H9 (cell line): ENCODE data around the gene SCYL3. TPM values are rescaled to one million over a fixed set of nuclear protein-coding genes. Genes with fewer than 3 reads are reported as not detected.

Experiments used
- DNase-seq: peaks from one replicate; pipeline ENCODE4 v3.0.0-alpha.2; 2017
- H2AFZ ChIP-seq: one replicate; pipeline ENCODE4 v1.6.1; 2013; ENCODE audit warnings: mild to moderate bottlenecking, low read length, control low read depth, moderate library complexity
- H2AK5ac ChIP-seq: 2 replicates; pipeline ENCODE4 v1.6.1; 2013; ENCODE audit warnings: low read length, control low read depth, mixed read lengths; ENCODE audit not compliant: insufficient read length
- H2BK120ac ChIP-seq: one replicate; pipeline ENCODE4 v1.6.1; 2013; ENCODE audit warnings: low read depth, mild to moderate bottlenecking, low read length, control low read depth, inconsistent platforms; ENCODE audit not compliant: poor library complexity, severe bottlenecking
- H2BK12ac ChIP-seq: 2 replicates; pipeline ENCODE4 v1.6.1; 2013; ENCODE audit warnings: low read length, control low read depth, mixed read lengths, low read depth; ENCODE audit not compliant: insufficient read length
- H2BK15ac ChIP-seq: 2 replicates; pipeline ENCODE4 v1.6.1; 2013; ENCODE audit warnings: low read depth, low read length, control low read depth
- H2BK20ac ChIP-seq: one replicate; pipeline ENCODE4 v1.6.1; 2013; ENCODE audit warnings: low read depth, mild to moderate bottlenecking, low read length, control low read depth, inconsistent platforms; ENCODE audit not compliant: poor library complexity, severe bottlenecking
- H2BK5ac ChIP-seq: 2 replicates; pipeline ENCODE4 v1.6.1; 2013; ENCODE audit warnings: low read length, control low read depth, mixed read lengths; ENCODE audit not compliant: insufficient read length
- H3K14ac ChIP-seq: 2 replicates; pipeline ENCODE4 v1.6.1; 2013; ENCODE audit warnings: low read length, control low read depth; ENCODE audit not compliant: insufficient read depth
- H3K18ac ChIP-seq: 2 replicates; pipeline ENCODE4 v1.6.1; 2013; ENCODE audit warnings: low read depth, mild to moderate bottlenecking, mixed read lengths, low read length, control low read depth; ENCODE audit not compliant: insufficient read length
- H3K23ac ChIP-seq: 2 replicates; pipeline ENCODE4 v1.6.1; 2013; ENCODE audit warnings: low read length, control low read depth, mixed read lengths, low read depth; ENCODE audit not compliant: insufficient read length
- H3K23me2 ChIP-seq: 2 replicates; pipeline ENCODE4 v1.6.1; 2013; ENCODE audit warnings: low read depth, mild to moderate bottlenecking, mixed read lengths, low read length, control low read depth; ENCODE audit not compliant: insufficient read length, poor library complexity, severe bottlenecking
- H3K27ac ChIP-seq: 2 replicates; pipeline ENCODE4 v1.5.1; 2013; ENCODE audit warnings: low read length, control low read depth, mixed read lengths, low read depth; ENCODE audit not compliant: insufficient read length
- H3K27me3 ChIP-seq: 2 replicates; pipeline ENCODE4 v1.6.1; 2013; ENCODE audit warnings: low read length, control low read depth, inconsistent platforms; ENCODE audit not compliant: insufficient read depth
- H3K4ac ChIP-seq: 2 replicates; pipeline ENCODE4 v1.6.1; 2013; ENCODE audit warnings: low read depth, mild to moderate bottlenecking, control low read depth, inconsistent platforms, low read length, moderate library complexity
- H3K4me1 ChIP-seq: 2 replicates; pipeline ENCODE4 v1.6.1; 2013; ENCODE audit warnings: low read length, control low read depth, inconsistent platforms; ENCODE audit not compliant: insufficient read depth
- H3K4me2 ChIP-seq: 2 replicates; pipeline ENCODE4 v1.6.1; 2013; ENCODE audit warnings: low read length, control low read depth, mixed read lengths; ENCODE audit not compliant: insufficient read length, insufficient read depth
- H3K56ac ChIP-seq: 2 replicates; pipeline ENCODE4 v1.6.1; 2013; ENCODE audit warnings: low read depth, mild to moderate bottlenecking, mixed read lengths, low read length, control low read depth; ENCODE audit not compliant: insufficient read length
- H3K79me1 ChIP-seq: 2 replicates; pipeline ENCODE4 v1.6.1; 2013; ENCODE audit warnings: low read depth, mild to moderate bottlenecking, moderate library complexity, low read length, control low read depth, inconsistent platforms; ENCODE audit not compliant: insufficient read depth, poor library complexity, severe bottlenecking
- H3K79me2 ChIP-seq: 2 replicates; pipeline ENCODE4 v1.6.1; 2013; ENCODE audit warnings: low read length, control low read depth, inconsistent platforms; ENCODE audit not compliant: insufficient read depth
- H3K9ac ChIP-seq: 2 replicates; pipeline ENCODE4 v1.6.1; 2013; ENCODE audit warnings: low read length, control low read depth, mixed read lengths; ENCODE audit not compliant: insufficient read length; ENCODE audit errors: extremely low read depth
- H3K9me3 ChIP-seq: one replicate; pipeline ENCODE4 v1.6.1; 2013; ENCODE audit warnings: low read depth, low read length, inconsistent platforms; ENCODE audit not compliant: control insufficient read depth
- H3T11ph ChIP-seq: one replicate; pipeline ENCODE4 v1.6.1; 2013; ENCODE audit warnings: mild to moderate bottlenecking, low read length, control low read depth, inconsistent platforms
- H4K20me1 ChIP-seq: one replicate; pipeline ENCODE4 v1.6.1; 2013; ENCODE audit not compliant: control insufficient read depth, insufficient read length, insufficient read depth
- H4K5ac ChIP-seq: 2 replicates; pipeline ENCODE4 v1.6.1; 2013; ENCODE audit warnings: low read depth, mild to moderate bottlenecking, mixed read lengths, low read length, control low read depth; ENCODE audit not compliant: insufficient read length
- H4K8ac ChIP-seq: replicated peaks from 2 replicates; pipeline ENCODE4 v1.6.1; 2013; ENCODE audit warnings: low read length, control low read depth, mixed read lengths, low read depth; ENCODE audit not compliant: insufficient read length
- H4K91ac ChIP-seq: 2 replicates; pipeline ENCODE4 v1.6.1; 2013; ENCODE audit warnings: low read depth, mild to moderate bottlenecking, moderate library complexity, mixed read lengths, low read length, control low read depth; ENCODE audit not compliant: insufficient read length
- H3K27ac Mint-ChIP-seq, 3 experiments: 2 replicates in 2 of 3; 3 replicates in 1 of 3; pipeline ENCODE4 v1.8.0; 2020 to 2021; ENCODE audit warnings: mixed read lengths in 3 of 3, mild to moderate bottlenecking in 1 of 3, moderate library complexity in 1 of 3
- H3K27me3 Mint-ChIP-seq: 2 replicates; pipeline ENCODE4 v1.8.0; 2021; ENCODE audit warnings: low read depth, mild to moderate bottlenecking, moderate library complexity, mixed read lengths
- H3K36me3 Mint-ChIP-seq, 3 experiments: 2 replicates in 2 of 3; 3 replicates in 1 of 3; pipeline ENCODE4 v1.8.0; 2020 to 2021; ENCODE audit warnings: low read depth in 3 of 3, mixed read lengths in 3 of 3; ENCODE audit not compliant: insufficient read depth in 1 of 3
- H3K4me1 Mint-ChIP-seq, 2 experiments: 2 replicates each; pipeline ENCODE4 v1.8.0; 2020; ENCODE audit warnings: mixed read lengths in 2 of 2
- H3K4me3 Mint-ChIP-seq, 2 experiments: 2 replicates in 1 of 2; 3 replicates in 1 of 2; pipeline ENCODE4 v1.8.0; 2020 to 2021; ENCODE audit warnings: mild to moderate bottlenecking in 2 of 2, mixed read lengths in 2 of 2, moderate library complexity in 1 of 2
- H3K9me3 Mint-ChIP-seq, 2 experiments: 2 replicates in 1 of 2; 3 replicates in 1 of 2; pipeline ENCODE4 v1.8.0; 2020; ENCODE audit warnings: mild to moderate bottlenecking in 2 of 2, mixed read lengths in 2 of 2, moderate library complexity in 1 of 2
- CTCF ChIP-seq: fragments of 200-600 bp; sonication (generic); conservative IDR thresholded peaks from 3 replicates; pipeline ENCODE4 v1.8.0; 2021; ENCODE audit warnings: antibody characterized with exemption, mild to moderate bottlenecking
- WGBS: extraction: QIAGEN DNeasy Blood & Tissue Kit; methylation state at CpG from one replicate; pipeline ENCODE4 v1.1.7; 2013; ENCODE audit warnings: missing lambda C conversion rate, low lambda C conversion rate, mixed read lengths; ENCODE audit not compliant: insufficient read length; ENCODE audit errors: extremely low coverage; 5-methylcytosine and 5-hydroxymethylcytosine counted together
- total RNA-seq: library from RNA; stranded (reverse); gene quantifications from 2 replicates; pipeline ENCODE4 v1.2.1, GENCODE V29; 2021

SCYL3 gene
- total RNA-seq, 1 experiment from 2014 or later, result 3.9 TPM

DNA sequence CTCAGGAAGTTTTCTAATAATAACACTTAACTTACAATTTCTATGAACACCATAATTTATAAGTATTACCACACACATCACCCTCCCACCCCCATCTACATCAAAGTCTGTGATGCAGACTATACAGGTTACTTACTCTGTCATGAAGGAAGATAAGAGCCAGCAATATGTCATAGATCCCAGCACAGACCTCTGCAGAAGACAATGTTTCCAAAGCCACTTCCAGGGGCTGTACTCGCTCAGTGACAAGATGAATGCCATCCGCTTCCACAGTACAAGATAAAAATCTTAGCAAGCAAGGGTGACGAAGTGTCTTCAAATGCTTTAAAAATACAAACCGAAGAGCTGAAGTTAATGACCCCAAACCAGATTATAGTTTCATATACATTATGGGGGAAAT lies 15.2 kb downstream of the SCYL3 start:
- Histone ChIP-seq H4K8ac (no peak overlapping the region), H4K5ac (no peak overlapping the region), H2BK120ac (no peak overlapping the region), H3K79me2 (no peaks in the 10 kb centered on the region), H2BK5ac (no peak overlapping the region), H3K14ac (no peak overlapping the region), H4K20me1 (no peaks in the 10 kb centered on the region), H2AK5ac (no peak overlapping the region), H3K4ac (no peak overlapping the region), H3K4me2 (no peak overlapping the region), H2BK15ac (no peak overlapping the region), H3T11ph (no peak overlapping the region), H3K4me1 (no peaks in the 10 kb centered on the region), H3K23me2 (no peaks in the 10 kb centered on the region), H3K79me1 (no peaks in the 10 kb centered on the region), H2AFZ (no peak overlapping the region), H3K23ac (no peak overlapping the region), H2BK12ac (no peak overlapping the region), H3K27me3 (no peaks in the 10 kb centered on the region), H3K56ac (no peak overlapping the region), H3K9ac (no peak overlapping the region), H2BK20ac (no peak overlapping the region), H4K91ac (no peak overlapping the region), H3K9me3 (no peaks in the 10 kb centered on the region), H3K18ac (no peak overlapping the region), H3K27ac (no peak overlapping the region)
- no peak overlapping the region for H3K27ac Mint-ChIP-seq
- no peaks in the 10 kb centered on the region for H3K27me3 Mint-ChIP-seq
- H3K4me1 Mint-ChIP-seq, result no peaks in the 10 kb centered on the region
- no peak overlapping the region for H3K4me3 Mint-ChIP-seq
- WGBS, result no CpG with 5 or more reads among the region's 4 CpGs
- peaks cover 30 to 52% (median 43%) of the 10 kb centered on the region in 3 experiments for H3K36me3 Mint-ChIP-seq
- no peak for TF ChIP-seq CTCF
- DNase-seq, result no peak
- H3K9me3 Mint-ChIP-seq, result 0 out of 5 replicates have a peak, but pooled peaks cover 0 to 3% of the 10 kb centered on the region in 2 experiments
